ENCODE data around the gene FAM118A. TPM values are rescaled to one million over a fixed set of nuclear protein-coding genes. Genes with fewer than 3 reads are reported as not detected.

The FAM118A gene
- total RNA-seq, 1 experiment from 2014 or later = 37.9 TPM

GRCh38 chr22:45376009-45376408 is 66.3 kb downstream of the FAM118A start:
- Histone ChIP-seq H3K9me3 (ENCODE audit: control insufficient read depth, low read depth, low read length) (no peaks in the 10 kb centered on the region), H3K23me2 (ENCODE audit: insufficient read length, low read depth, low read length, poor library complexity, severe bottlenecking) (no peaks in the 10 kb centered on the region), H4K20me1 (ENCODE audit: control insufficient read depth, insufficient read depth, insufficient read length) (no peaks in the 10 kb centered on the region), H3T11ph (ENCODE audit: low read length) (no peak overlapping the region), H4K91ac (ENCODE audit: insufficient read length, low read depth, low read length) (no peak overlapping the region), H4K8ac (replicated peaks; ENCODE audit: insufficient read length, low read depth, low read length) (no peak overlapping the region), H4K5ac (ENCODE audit: insufficient read length, low read depth, low read length) (no peak overlapping the region), H3K4ac (ENCODE audit: low read depth, low read length) (no peak overlapping the region), H3K14ac (ENCODE audit: insufficient read depth, low read length) (no peak overlapping the region), H2BK5ac (ENCODE audit: insufficient read length, low read length) (no peak overlapping the region), H3K79me2 (ENCODE audit: insufficient read depth, low read length) (no peaks in the 10 kb centered on the region), H3K27me3 (ENCODE audit: insufficient read depth, low read length) (no peaks in the 10 kb centered on the region), H3K4me1 (ENCODE audit: insufficient read depth, low read length) (no peaks in the 10 kb centered on the region), H3K4me2 (ENCODE audit: insufficient read depth, insufficient read length, low read length) (no peak overlapping the region), H2BK12ac (ENCODE audit: insufficient read length, low read depth, low read length) (no peak overlapping the region), H2BK15ac (ENCODE audit: low read depth, low read length) (no peak overlapping the region), H2AK5ac (ENCODE audit: insufficient read length, low read length) (no peak overlapping the region), H2BK20ac (ENCODE audit: low read depth, low read length, poor library complexity, severe bottlenecking) (no peak overlapping the region), H3K56ac (ENCODE audit: insufficient read length, low read depth, low read length) (no peak overlapping the region), H2BK120ac (ENCODE audit: low read depth, low read length, poor library complexity, severe bottlenecking) (no peak overlapping the region), H3K23ac (ENCODE audit: insufficient read length, low read depth, low read length) (no peak overlapping the region), H3K27ac (ENCODE audit: insufficient read length, low read depth, low read length) (no peak overlapping the region), H3K9ac (ENCODE audit: extremely low read depth, insufficient read length, low read length) (no peak overlapping the region), H3K18ac (ENCODE audit: insufficient read length, low read depth, low read length) (no peak overlapping the region), H3K79me1 (ENCODE audit: insufficient read depth, low read depth, low read length, poor library complexity, severe bottlenecking) (no peaks in the 10 kb centered on the region), H2AFZ (ENCODE audit: low read length) (no peak overlapping the region)
- no peak for TF ChIP-seq CTCF (conservative IDR thresholded peaks at IDR 0.05)
- Mint-ChIP-seq H3K36me3 (ENCODE audit: insufficient read depth in 1 of 3, low read depth in 3 of 3) (peaks cover 0 to 14% (median 4%) of the 10 kb centered on the region in 3 experiments; a peak in 4 of 7 replicates), H3K4me1 (no peaks in the 10 kb centered on the region), H3K27ac (no peak overlapping the region), H3K27me3 (ENCODE audit: low read depth) (peaks cover 2% of the 10 kb centered on the region), H3K4me3 (no peak overlapping the region), H3K9me3 (peaks cover 23 to 29% of the 10 kb centered on the region in 2 experiments)
- no CpG with 5 or more reads among the region's 3 CpGs for WGBS (ENCODE audit: extremely low coverage, insufficient read length, low lambda C conversion rate)
- no peak for DNase-seq
